ENCODE data around the gene BICRA. TPM values are rescaled to one million over a fixed set of nuclear protein-coding genes. Genes with fewer than 3 reads are reported as not detected.
"Not testable (repeated sequence)": the region's sequence is repeated elsewhere in the genome, so short reads cannot be mapped to it uniquely, and the experiment has no call there.

Gene BICRA
- total and polyA plus RNA-seq, 9 of the 15 experiments (the other 6 are each of a cell fraction or from before 2014, with no cell fraction given) = 0.01 to 8.8 (median 1.2) TPM

- FAIRE-seq; CTCF ChIA-PET (ENCODE audit: low intra/inter-chr PET ratio); H3K9me1 ChIP-seq (ENCODE audit: control insufficient read depth, insufficient read depth, low read length); H4K20me1 ChIP-seq (replicated peaks; ENCODE audit: control insufficient read depth, insufficient read depth, low read length); H3K9me3 ChIP-seq (replicated peaks; ENCODE audit: control insufficient read depth, insufficient read depth, low read depth, low read length); ATAC-seq; H3K36me3 ChIP-seq (ENCODE audit: control insufficient read depth, insufficient read depth, low read length); H3K79me2 ChIP-seq (ENCODE audit: control insufficient read depth, insufficient read depth, low read length); in situ Hi-C loops (cut with MboI); H3K27me3 ChIP-seq (ENCODE audit: control insufficient read depth in 2 of 2, insufficient read depth in 2 of 2, low read length in 2 of 2): not testable (repeated sequence)
- Histone ChIP-seq H3K9ac (ENCODE audit: insufficient read depth in 1 of 2, low read depth in 2 of 2, low read length in 2 of 2) (peak overlapping the region; percentile 41 to 89; a peak in 3 of 4 replicates), H3K4me1 (replicated peaks in 1 of 2; ENCODE audit: control insufficient read depth in 2 of 2, insufficient read depth in 2 of 2, low read length in 2 of 2) (peaks cover 7 to 14% of the 10 kb centered on the region in 2 experiments; a peak in 4 of 5 replicates), H3K4me3 (peak overlapping the region; percentile 36), H3K4me2 (ENCODE audit: insufficient read depth, low read length) (peak overlapping the region; percentile 64), H3K27ac (ENCODE audit: extremely low read depth, low read depth, low read length) (peak overlapping the region; percentile 41; the same call in 1 of the 3 replicates), H2AFZ (ENCODE audit: low read depth, low read length) (peak overlapping the region; percentile 86)
- POLR2A ChIA-PET = interaction anchor here (0.6 to 1.7 kb wide), 5 partner anchors 11 to 91 kb away, joined by 3 to 5 read pairs (median 4); no protein-coding TSS in a partner anchor
- peak in 2 of 4 experiments; percentile 34 to 38 for DNase-seq (ENCODE audit: extremely low read depth in 1 of 4, low spot score in 3 of 4)
- TSS peak; percentile 34 for BruUV-seq (replicated peaks)
- intact Hi-C loops (cut with micrococcal nuclease) = loop anchor here (5.0 to 10.0 kb wide), 3 partner anchors 82 to 155 kb away; partner anchors contain the start of gene NAPA
- WGBS (ENCODE audit: insufficient coverage, low coverage, missing lambda C conversion rate) = 45% methylated on average over 24 of the region's 25 CpGs
- TF ChIP-seq, protein P1, sequence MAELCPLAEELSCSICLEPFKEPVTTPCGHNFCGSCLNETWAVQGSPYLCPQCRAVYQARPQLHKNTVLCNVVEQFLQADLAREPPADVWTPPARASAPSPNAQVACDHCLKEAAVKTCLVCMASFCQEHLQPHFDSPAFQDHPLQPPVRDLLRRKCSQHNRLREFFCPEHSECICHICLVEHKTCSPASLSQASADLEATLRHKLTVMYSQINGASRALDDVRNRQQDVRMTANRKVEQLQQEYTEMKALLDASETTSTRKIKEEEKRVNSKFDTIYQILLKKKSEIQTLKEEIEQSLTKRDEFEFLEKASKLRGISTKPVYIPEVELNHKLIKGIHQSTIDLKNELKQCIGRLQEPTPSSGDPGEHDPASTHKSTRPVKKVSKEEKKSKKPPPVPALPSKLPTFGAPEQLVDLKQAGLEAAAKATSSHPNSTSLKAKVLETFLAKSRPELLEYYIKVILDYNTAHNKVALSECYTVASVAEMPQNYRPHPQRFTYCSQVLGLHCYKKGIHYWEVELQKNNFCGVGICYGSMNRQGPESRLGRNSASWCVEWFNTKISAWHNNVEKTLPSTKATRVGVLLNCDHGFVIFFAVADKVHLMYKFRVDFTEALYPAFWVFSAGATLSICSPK (IDR thresholded peaks at IDR 0.05; ENCODE audit: borderline replicate concordance) = 0 out of 2 replicates have a peak, but pooled peaks have one; percentile 63
- TF ChIP-seq, protein P2, sequence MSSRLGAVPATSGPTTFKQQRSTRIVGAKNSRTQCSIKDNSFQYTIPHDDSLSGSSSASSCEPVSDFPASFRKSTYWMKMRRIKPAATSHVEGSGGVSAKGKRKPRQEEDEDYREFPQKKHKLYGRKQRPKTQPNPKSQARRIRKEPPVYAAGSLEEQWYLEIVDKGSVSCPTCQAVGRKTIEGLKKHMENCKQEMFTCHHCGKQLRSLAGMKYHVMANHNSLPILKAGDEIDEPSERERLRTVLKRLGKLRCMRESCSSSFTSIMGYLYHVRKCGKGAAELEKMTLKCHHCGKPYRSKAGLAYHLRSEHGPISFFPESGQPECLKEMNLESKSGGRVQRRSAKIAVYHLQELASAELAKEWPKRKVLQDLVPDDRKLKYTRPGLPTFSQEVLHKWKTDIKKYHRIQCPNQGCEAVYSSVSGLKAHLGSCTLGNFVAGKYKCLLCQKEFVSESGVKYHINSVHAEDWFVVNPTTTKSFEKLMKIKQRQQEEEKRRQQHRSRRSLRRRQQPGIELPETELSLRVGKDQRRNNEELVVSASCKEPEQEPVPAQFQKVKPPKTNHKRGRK (tag; IDR thresholded peaks at IDR 0.05) = 0 out of 2 replicates have a peak, but pooled peaks have one; percentile 64
- TF ChIP-seq DMBX1 (CRISPR knock-in tag; IDR thresholded peaks at IDR 0.05; ENCODE audit: borderline replicate concordance) = 0 out of 2 replicates have a peak, but pooled peaks have one; percentile 22
- TF ChIP-seq, protein P3, sequence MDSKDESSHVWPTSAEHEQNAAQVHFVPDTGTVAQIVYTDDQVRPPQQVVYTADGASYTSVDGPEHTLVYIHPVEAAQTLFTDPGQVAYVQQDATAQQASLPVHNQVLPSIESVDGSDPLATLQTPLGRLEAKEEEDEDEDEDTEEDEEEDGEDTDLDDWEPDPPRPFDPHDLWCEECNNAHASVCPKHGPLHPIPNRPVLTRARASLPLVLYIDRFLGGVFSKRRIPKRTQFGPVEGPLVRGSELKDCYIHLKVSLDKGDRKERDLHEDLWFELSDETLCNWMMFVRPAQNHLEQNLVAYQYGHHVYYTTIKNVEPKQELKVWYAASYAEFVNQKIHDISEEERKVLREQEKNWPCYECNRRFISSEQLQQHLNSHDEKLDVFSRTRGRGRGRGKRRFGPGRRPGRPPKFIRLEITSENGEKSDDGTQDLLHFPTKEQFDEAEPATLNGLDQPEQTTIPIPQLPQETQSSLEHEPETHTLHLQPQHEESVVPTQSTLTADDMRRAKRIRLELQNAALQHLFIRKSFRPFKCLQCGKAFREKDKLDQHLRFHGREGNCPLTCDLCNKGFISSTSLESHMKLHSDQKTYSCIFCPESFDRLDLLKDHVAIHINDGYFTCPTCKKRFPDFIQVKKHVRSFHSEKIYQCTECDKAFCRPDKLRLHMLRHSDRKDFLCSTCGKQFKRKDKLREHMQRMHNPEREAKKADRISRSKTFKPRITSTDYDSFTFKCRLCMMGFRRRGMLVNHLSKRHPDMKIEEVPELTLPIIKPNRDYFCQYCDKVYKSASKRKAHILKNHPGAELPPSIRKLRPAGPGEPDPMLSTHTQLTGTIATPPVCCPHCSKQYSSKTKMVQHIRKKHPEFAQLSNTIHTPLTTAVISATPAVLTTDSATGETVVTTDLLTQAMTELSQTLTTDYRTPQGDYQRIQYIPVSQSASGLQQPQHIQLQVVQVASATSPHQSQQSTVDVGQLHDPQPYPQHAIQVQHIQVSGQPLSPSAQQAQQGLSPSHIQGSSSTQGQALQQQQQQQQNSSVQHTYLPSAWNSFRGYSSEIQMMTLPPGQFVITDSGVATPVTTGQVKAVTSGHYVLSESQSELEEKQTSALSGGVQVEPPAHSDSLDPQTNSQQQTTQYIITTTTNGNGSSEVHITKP (IDR thresholded peaks at IDR 0.05; ENCODE audit: partially characterized antibody) = peak; percentile 41
- TF ChIP-seq MTA1 (IDR thresholded peaks at IDR 0.05; ENCODE audit: borderline replicate concordance) = 0 out of 2 replicates have a peak, but pooled peaks have one; percentile 43
- 0 out of 2 replicates have a peak, but pooled peaks have one; percentile 27 for TF ChIP-seq ZNF143 (CRISPR knock-in tag; IDR thresholded peaks at IDR 0.05)
- TF ChIP-seq NBN (IDR thresholded peaks at IDR 0.05; ENCODE audit: low read depth) = peak; percentile 62; the same call in 1 of the 2 replicates
- TF ChIP-seq BCOR (IDR thresholded peaks at IDR 0.05) = peak; percentile 57; the same call in 1 of the 2 replicates
Measured at GRCh38 chr19:47599671-47600245, 9.2 kb upstream of the BICRA start.

All from K562 (cell line).